Skeletal muscle tissue (tissue), 4 donors: Measurements from ENCODE around the gene ITGB1. TPM values are rescaled to one million over a fixed set of nuclear protein-coding genes. Genes with fewer than 3 reads are reported as not detected.
A peak's percentile ranks its signal among the peaks of the same experiment; 100 is the strongest.

Source experiments
- H3K27ac ChIP-seq: one replicate; pipeline ENCODE4 v1.7.0; 2013; ENCODE audit warnings: mild to moderate bottlenecking, low read depth, low read length, inconsistent platforms
- H3K27me3 ChIP-seq, 3 donors: one replicate each; pipeline ENCODE4 v1.7.0; 2013; ENCODE audit warnings: low read length in 3 of 3; ENCODE audit not compliant: control insufficient read depth in 3 of 3, insufficient read depth in 3 of 3
- H3K36me3 ChIP-seq, 3 donors: one replicate each; pipeline ENCODE4 v1.7.0; 2013; ENCODE audit warnings: low read length in 3 of 3; ENCODE audit not compliant: control insufficient read depth in 3 of 3, insufficient read depth in 3 of 3
- H3K4me1 ChIP-seq, 3 donors: one replicate each; pipeline ENCODE4 v1.7.0; 2013; ENCODE audit warnings: low read length in 3 of 3, mild to moderate bottlenecking in 3 of 3; ENCODE audit not compliant: control insufficient read depth in 3 of 3, insufficient read depth in 3 of 3
- H3K4me3 ChIP-seq, 3 donors: one replicate each; pipeline ENCODE4 v1.7.0; 2013; ENCODE audit warnings: low read length in 3 of 3
- H3K9ac ChIP-seq, 3 donors: one replicate each; pipeline ENCODE4 v1.7.0; 2013; ENCODE audit warnings: low read length in 3 of 3, mild to moderate bottlenecking in 3 of 3, moderate library complexity in 2 of 3, low read depth in 1 of 3
- H3K9me3 ChIP-seq, 3 donors: one replicate each; pipeline ENCODE4 v1.7.0; 2013; ENCODE audit warnings: low read length in 3 of 3; ENCODE audit not compliant: control insufficient read depth in 3 of 3
- total RNA-seq: library from RNA; depleted of rRNA; stranded (reverse); fragments of >200 nt; gene quantifications from one replicate; pipeline ENCODE4 v1.2.3, GENCODE V29; 2014
- donor health status: Osteomylitis.

Gene ITGB1
- total RNA-seq, 1 donor from 2014 or later, result 363 TPM

- Histone ChIP-seq H3K36me3 (no peaks in the 10 kb centered on the region), H3K27me3 (no peaks in the 10 kb centered on the region), H3K4me3 (no peak overlapping the region), H3K9ac (no peak overlapping the region), H3K27ac (no peak overlapping the region), H3K9me3 (no peaks in the 10 kb centered on the region), H3K4me1 (no peaks in the 10 kb centered on the region)
These were observed 12.9 kb upstream of the ITGB1 start for GRCh38 chr10:32970910-32971309.

DNA sequence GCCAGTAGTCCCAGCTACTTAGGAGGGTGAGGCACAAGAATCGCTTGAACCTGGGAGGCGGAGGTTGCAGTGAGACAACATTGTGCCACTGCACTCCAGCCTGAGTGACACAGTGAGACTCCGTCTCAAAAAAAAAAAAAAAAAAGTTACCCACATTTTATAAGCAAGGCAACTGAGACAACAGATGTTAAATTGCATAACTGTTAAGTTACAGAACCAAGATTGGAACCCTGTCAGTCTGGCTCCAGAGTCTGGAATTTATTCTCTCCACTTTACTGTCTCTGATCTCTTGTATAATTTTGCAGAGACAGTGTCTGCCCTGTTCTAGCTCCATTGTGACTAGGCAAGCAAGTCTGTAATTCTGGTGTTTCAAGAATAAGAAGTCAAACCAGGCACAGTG lies 6.2 kb upstream of the ITGB1 start:
- no peak overlapping the region for H3K27ac ChIP-seq

GRCh38 chr10:32963096-32963495 lies 5.1 kb upstream of the ITGB1 start:
- H3K27ac ChIP-seq, result no peak overlapping the region
- no peaks in the 10 kb centered on the region for H3K27me3 ChIP-seq
- H3K4me3 ChIP-seq, result no peak overlapping the region
- no peaks in the 10 kb centered on the region for H3K9me3 ChIP-seq
- peaks cover 7 to 13% (median 13%) of the 10 kb centered on the region in 3 donors for H3K4me1 ChIP-seq
- no peaks in the 10 kb centered on the region for H3K36me3 ChIP-seq
- H3K9ac ChIP-seq, result no peak overlapping the region

More for the DNA sequence above, 6.2 kb upstream of the ITGB1 start:
- H3K36me3 ChIP-seq, result no peaks in the 10 kb centered on the region
- H3K9ac ChIP-seq, result no peak overlapping the region
- no peak overlapping the region for H3K4me3 ChIP-seq
- peaks cover 2 to 11% (median 8%) of the 10 kb centered on the region in 3 donors for H3K4me1 ChIP-seq
- no peaks in the 10 kb centered on the region for H3K9me3 ChIP-seq
- H3K27me3 ChIP-seq, result no peaks in the 10 kb centered on the region

- peaks cover 7 to 13% (median 13%) of the 10 kb centered on the region in 3 donors for H3K4me1 ChIP-seq
- H3K9ac ChIP-seq, result no peak overlapping the region
- no peaks in the 10 kb centered on the region for H3K36me3 ChIP-seq
- H3K9me3 ChIP-seq, result no peaks in the 10 kb centered on the region
- H3K27me3 ChIP-seq, result no peaks in the 10 kb centered on the region
- peak overlapping the region; percentile 57 for H3K27ac ChIP-seq
- no peak overlapping the region for H3K4me3 ChIP-seq
These were observed 4.5 kb upstream of the ITGB1 start for GRCh38 chr10:32962521-32962920.

DNA sequence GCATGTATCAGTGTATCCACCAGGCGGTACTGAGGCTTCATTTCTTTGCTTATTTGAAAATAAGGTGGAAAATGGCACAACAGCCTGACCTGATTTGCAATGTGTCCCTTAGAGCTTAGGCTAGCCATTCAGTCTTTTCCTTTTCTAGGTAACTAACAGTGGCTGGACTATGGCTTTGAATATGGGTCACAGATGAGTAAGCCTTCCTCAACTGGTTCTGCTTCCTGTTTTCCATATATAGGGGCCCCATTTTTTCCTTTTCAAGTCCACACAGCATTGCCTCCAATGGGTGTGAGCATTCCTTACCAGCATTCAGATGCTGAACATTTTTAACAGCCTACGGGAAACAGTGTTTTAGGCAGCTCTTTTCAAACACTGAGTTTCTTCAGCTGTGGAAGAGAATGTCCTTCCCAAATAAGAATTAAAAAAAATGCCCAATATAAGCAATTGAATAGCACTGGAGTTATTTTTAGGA lies 3.9 kb upstream of the ITGB1 start:
- H3K36me3 ChIP-seq, result no peaks in the 10 kb centered on the region
- H3K4me1 ChIP-seq, result peaks cover 7 to 14% (median 13%) of the 10 kb centered on the region in 3 donors
- H3K27me3 ChIP-seq, result no peaks in the 10 kb centered on the region
- H3K27ac ChIP-seq, result peak overlapping the region; percentile 57
- H3K4me3 ChIP-seq, result no peak overlapping the region
- H3K9ac ChIP-seq, result peak overlapping the region in 1 of 3 donors; percentile 13
- no peaks in the 10 kb centered on the region for H3K9me3 ChIP-seq

DNA sequence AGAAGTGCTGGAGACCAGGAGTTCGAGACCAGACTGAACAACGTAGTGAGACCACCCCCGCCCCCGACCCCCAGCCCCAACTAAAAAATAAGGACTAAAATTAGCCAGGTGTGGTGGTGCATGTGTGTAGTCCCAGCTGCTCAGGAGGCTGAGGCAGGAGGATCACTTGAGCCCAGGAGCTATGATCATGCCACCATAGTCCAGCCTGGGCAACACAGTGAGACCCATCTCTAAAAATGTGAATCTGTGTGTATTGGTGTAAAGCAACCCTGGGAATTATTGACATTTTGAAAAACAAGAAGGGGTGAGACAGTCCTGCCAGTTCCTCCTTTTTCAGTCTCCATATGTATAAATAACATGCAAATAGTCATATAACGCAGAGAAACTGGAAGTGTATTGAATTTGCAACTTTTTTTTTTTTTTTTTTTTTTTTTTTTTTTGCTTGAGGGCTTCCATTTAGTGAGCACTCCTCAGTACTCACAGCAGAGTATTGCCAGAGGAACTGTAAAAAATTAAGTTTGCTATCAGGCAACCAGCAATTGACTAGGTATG lies 3.4 kb upstream of the ITGB1 start:
- Histone ChIP-seq H3K4me3 (no peak overlapping the region), H3K9ac (no peak overlapping the region)

DNA sequence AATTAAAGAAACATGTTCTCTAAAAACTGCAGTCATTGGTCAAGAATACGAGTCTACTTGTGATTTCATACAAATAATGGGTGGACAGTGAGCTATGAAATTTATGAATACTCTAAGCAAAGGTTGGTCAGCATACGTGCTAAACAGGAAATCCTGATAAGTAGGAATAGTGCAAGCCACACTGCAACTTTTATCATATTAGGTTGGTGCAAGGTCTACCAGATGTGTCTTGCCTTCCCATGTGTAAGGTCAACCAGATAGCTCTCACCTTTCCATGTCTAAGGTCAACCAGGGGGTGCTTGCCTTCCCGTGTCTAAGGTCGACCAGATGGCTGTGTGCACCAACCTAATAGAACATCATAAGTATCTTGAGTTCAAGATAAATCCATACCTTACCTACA lies 2.0 kb upstream of the ITGB1 start:
- Histone ChIP-seq H3K27ac (no peak overlapping the region), H3K27me3 (no peaks in the 10 kb centered on the region), H3K4me3 (no peak overlapping the region), H3K4me1 (peaks cover 15 to 28% (median 24%) of the 10 kb centered on the region in 3 donors), H3K9ac (no peak overlapping the region), H3K9me3 (no peaks in the 10 kb centered on the region), H3K36me3 (no peaks in the 10 kb centered on the region)

More for the DNA sequence above, 3.4 kb upstream of the ITGB1 start:
- Histone ChIP-seq H3K4me1 (peaks cover 7 to 19% (median 17%) of the 10 kb centered on the region in 3 donors), H3K27me3 (no peaks in the 10 kb centered on the region), H3K27ac (peak overlapping the region; percentile 57), H3K9me3 (no peaks in the 10 kb centered on the region), H3K36me3 (no peaks in the 10 kb centered on the region)

- H3K27ac ChIP-seq, result peak overlapping the region; percentile 95
- H3K4me3 ChIP-seq, result peak overlapping the region; percentile 93 to 96 (median 94)
- peak overlapping the region; percentile 99 for H3K9ac ChIP-seq
- no peaks in the 10 kb centered on the region for H3K9me3 ChIP-seq
- H3K27me3 ChIP-seq, result no peaks in the 10 kb centered on the region
- no peaks in the 10 kb centered on the region for H3K36me3 ChIP-seq
- H3K4me1 ChIP-seq, result peaks cover 18 to 32% (median 24%) of the 10 kb centered on the region in 3 donors
These were observed 1.2 kb upstream of the ITGB1 start for GRCh38 chr10:32959006-32959920.

DNA sequence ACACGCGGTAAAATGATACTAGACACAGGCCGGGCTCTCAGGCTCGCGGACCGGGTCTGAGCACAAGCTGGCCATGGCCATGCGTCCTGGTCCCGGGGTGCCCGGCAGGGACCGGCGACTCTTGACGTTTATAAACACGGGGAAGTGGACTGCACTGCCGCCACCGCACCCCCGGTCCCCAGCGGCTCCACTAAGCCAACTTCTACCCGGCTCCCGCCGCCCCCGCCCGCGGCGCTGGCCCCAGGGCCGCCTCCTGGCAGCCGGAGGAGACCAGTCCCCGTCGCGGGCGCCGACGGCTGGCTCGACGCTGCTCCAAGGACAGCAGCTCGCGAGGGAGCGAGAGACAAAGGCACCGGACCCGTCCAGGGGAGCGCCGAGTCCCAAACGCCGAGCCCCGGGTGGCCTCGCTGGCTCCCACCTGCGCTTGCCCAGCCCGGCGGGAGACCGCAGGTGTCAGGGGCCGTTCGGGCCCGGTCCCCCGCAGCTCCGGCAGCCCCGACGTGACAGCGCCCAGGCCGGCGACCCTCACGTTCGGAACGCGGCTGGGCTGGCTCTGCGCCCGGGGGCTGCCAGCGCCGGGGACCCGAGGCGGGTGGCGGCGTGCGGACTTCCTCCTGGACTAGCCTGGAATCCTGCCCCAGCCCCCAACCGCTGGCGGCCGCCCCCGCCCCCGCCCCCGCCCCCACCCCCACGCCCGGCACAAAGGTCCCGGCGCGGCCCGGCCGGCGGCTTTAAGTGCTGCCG lies 517 bp downstream of the ITGB1 start:
- peak overlapping the region; percentile 86 to 93 (median 91) for H3K9ac ChIP-seq
- H3K9me3 ChIP-seq, result no peaks in the 10 kb centered on the region
- peaks cover 32 to 47% (median 34%) of the 10 kb centered on the region in 3 donors for H3K4me1 ChIP-seq

More for the DNA sequence above, 517 bp downstream of the ITGB1 start:
- no peaks in the 10 kb centered on the region for H3K27me3 ChIP-seq
- H3K4me3 ChIP-seq, result peak overlapping the region; percentile 78 to 83 (median 81)
- peak overlapping the region; percentile 95 for H3K27ac ChIP-seq
- no peaks in the 10 kb centered on the region for H3K36me3 ChIP-seq
